K562 (cell line): ENCODE results near the gene EIF4G2. TPM values are rescaled to one million over a fixed set of nuclear protein-coding genes. Genes with fewer than 3 reads are reported as not detected.

Experiments
- EHMT2 ChIP-seq: fragments of 450-650 bp; IDR thresholded peaks from 2 replicates; pipeline ENCODE4 v1.6.1; 2018; ENCODE audit warnings: antibody characterized with exemption
- GABPB2 ChIP-seq: fragments of 250-450 bp; sonication (Bioruptor Pico); conservative IDR thresholded peaks from 2 replicates; pipeline ENCODE4 v1.5.1; 2021; ENCODE audit warnings: mild to moderate bottlenecking
- GTF2A2 ChIP-seq: IDR thresholded peaks from 2 replicates; pipeline ENCODE4 v1.6.1; 2016; ENCODE audit warnings: mild to moderate bottlenecking, missing genetic modification characterization, missing compliant biosample characterization
- POLR2H ChIP-seq: IDR thresholded peaks from 2 replicates; pipeline ENCODE4 v1.6.1; 2016; ENCODE audit warnings: missing genetic modification characterization, low read depth, mild to moderate bottlenecking, control low read depth, missing compliant biosample characterization, moderate library complexity
- SMAD4 ChIP-seq: fragments of 250-450 bp; sonication (Bioruptor Pico); conservative IDR thresholded peaks from 2 replicates; pipeline ENCODE4 v1.8.0; 2021; ENCODE audit warnings: inconsistent platforms, mild to moderate bottlenecking, moderate library complexity
- SMARCA4 ChIP-seq: fragments of 450-650 bp; IDR thresholded peaks from 2 replicates; pipeline ENCODE4 v1.6.1; 2016
- SRSF1 ChIP-seq: fragments of 200-400 bp; formaldehyde crosslinking; IDR thresholded peaks from 2 replicates; pipeline ENCODE4 v1.6.1; 2017; ENCODE audit warnings: mild to moderate bottlenecking, low read depth, low read length, moderate library complexity
- XRCC5 ChIP-seq: fragments of 200-400 bp; formaldehyde crosslinking; IDR thresholded peaks from 2 replicates; pipeline ENCODE4 v1.6.1; 2017; ENCODE audit warnings: low read depth, mild to moderate bottlenecking, low read length
- ZNF77 ChIP-seq: fragments of 250-450 bp; sonication (Bioruptor Pico); IDR thresholded peaks from 2 replicates; pipeline ENCODE4 v1.5.0; 2020
- polyA plus RNA-seq, 8 experiments: library from polyadenylated mRNA; depleted of rRNA in 4 of 8; stranded (reverse) in 5 of 8; unstranded in 3 of 8; fragments of >200 nt; fragmentation: Nextera tagmentation in 2 of 8; fragmentation: Illumina TruSeq in 1 of 8; extraction: Ambion mirVana in 2 of 8; extraction: Trizol in 1 of 8; gene quantifications; 2 replicates each; pipeline versions ENCODE4 v1.2.1 to v1.2.3, GENCODE V29; 2011 to 2014; ENCODE audit warnings: inconsistent platforms in 1 of 8, missing spikeins in 1 of 8
- total RNA-seq, 7 experiments: library from RNA; depleted of rRNA in 6 of 7; stranded (reverse); fragments of >200 nt in 6 of 7; fragmentation: Illumina TruSeq in 2 of 7; extraction: Trizol in 2 of 7; gene quantifications; 2 replicates each; pipeline versions ENCODE4 v1.2.1 to v1.2.3, GENCODE V29; 2011 to 2021; ENCODE audit warnings: low replicate concordance in 1 of 7
- TF ChIP-seq, protein P1 (sequence below): fragments of 200-600 bp; sonication (generic); IDR thresholded peaks from one replicate; pipeline ENCODE4 v1.6.1; 2012; ENCODE audit warnings: mild to moderate bottlenecking, low read depth, low read length, inconsistent platforms
- TF ChIP-seq, protein P2 (sequence below): fragments of 250-450 bp; sonication (Bioruptor Pico); IDR thresholded peaks from 2 replicates; pipeline ENCODE4 v1.5.0; 2021
- TF ChIP-seq, protein P3 (sequence below): fragments of 250-450 bp; sonication (Bioruptor Pico); IDR thresholded peaks from 2 replicates; pipeline ENCODE4 v1.8.0; 2021; ENCODE audit warnings: moderate library complexity, mild to moderate bottlenecking, inconsistent platforms
- TF ChIP-seq, protein P4 (sequence below): fragments of 450-650 bp; formaldehyde crosslinking; IDR thresholded peaks from 2 replicates; pipeline ENCODE4 v1.4.0; 2020; ENCODE audit warnings: mild to moderate bottlenecking, moderate library complexity

The EIF4G2 gene
- total and polyA plus RNA-seq, 9 of the 15 experiments (the other 6 are each of a cell fraction or from before 2014, with no cell fraction given), result 206 to 790 (median 646) TPM

DNA sequence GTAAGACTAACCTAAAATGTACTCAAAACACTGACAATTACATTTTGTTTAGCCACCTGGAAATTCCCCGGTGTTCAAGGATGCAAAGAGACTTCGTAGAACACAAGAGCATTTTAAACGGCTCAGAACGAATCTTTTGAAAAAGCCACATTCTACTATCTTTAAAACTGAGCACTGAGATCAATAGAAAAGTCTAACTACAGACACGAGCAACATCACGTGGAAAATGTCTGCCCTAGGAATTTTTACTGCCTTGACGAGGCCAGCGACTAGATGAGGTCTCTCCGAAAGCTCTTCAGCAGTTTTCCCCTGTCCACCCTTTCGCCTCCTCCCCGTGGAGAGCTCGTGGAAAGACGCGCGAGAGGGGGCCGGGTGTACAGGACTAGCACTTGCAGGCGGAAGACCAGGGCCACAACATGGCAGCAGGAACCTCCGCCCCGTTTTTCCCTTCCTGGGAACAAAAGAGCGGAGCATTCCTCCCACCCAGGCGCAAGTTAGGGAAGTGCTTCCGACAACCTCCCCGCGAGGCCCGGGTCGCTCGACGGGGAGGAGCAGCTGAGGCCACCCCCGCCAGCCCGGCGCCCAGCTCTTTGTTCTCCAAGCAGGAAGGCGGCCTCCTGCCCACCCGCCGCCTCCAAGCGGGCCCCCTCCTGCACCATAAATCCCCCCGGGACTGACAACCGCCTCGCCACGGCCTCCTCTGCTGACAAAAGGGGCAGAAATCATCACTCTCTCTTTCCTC lies 1.1 kb downstream of the EIF4G2 start (continued):
- TF ChIP-seq, protein P1, sequence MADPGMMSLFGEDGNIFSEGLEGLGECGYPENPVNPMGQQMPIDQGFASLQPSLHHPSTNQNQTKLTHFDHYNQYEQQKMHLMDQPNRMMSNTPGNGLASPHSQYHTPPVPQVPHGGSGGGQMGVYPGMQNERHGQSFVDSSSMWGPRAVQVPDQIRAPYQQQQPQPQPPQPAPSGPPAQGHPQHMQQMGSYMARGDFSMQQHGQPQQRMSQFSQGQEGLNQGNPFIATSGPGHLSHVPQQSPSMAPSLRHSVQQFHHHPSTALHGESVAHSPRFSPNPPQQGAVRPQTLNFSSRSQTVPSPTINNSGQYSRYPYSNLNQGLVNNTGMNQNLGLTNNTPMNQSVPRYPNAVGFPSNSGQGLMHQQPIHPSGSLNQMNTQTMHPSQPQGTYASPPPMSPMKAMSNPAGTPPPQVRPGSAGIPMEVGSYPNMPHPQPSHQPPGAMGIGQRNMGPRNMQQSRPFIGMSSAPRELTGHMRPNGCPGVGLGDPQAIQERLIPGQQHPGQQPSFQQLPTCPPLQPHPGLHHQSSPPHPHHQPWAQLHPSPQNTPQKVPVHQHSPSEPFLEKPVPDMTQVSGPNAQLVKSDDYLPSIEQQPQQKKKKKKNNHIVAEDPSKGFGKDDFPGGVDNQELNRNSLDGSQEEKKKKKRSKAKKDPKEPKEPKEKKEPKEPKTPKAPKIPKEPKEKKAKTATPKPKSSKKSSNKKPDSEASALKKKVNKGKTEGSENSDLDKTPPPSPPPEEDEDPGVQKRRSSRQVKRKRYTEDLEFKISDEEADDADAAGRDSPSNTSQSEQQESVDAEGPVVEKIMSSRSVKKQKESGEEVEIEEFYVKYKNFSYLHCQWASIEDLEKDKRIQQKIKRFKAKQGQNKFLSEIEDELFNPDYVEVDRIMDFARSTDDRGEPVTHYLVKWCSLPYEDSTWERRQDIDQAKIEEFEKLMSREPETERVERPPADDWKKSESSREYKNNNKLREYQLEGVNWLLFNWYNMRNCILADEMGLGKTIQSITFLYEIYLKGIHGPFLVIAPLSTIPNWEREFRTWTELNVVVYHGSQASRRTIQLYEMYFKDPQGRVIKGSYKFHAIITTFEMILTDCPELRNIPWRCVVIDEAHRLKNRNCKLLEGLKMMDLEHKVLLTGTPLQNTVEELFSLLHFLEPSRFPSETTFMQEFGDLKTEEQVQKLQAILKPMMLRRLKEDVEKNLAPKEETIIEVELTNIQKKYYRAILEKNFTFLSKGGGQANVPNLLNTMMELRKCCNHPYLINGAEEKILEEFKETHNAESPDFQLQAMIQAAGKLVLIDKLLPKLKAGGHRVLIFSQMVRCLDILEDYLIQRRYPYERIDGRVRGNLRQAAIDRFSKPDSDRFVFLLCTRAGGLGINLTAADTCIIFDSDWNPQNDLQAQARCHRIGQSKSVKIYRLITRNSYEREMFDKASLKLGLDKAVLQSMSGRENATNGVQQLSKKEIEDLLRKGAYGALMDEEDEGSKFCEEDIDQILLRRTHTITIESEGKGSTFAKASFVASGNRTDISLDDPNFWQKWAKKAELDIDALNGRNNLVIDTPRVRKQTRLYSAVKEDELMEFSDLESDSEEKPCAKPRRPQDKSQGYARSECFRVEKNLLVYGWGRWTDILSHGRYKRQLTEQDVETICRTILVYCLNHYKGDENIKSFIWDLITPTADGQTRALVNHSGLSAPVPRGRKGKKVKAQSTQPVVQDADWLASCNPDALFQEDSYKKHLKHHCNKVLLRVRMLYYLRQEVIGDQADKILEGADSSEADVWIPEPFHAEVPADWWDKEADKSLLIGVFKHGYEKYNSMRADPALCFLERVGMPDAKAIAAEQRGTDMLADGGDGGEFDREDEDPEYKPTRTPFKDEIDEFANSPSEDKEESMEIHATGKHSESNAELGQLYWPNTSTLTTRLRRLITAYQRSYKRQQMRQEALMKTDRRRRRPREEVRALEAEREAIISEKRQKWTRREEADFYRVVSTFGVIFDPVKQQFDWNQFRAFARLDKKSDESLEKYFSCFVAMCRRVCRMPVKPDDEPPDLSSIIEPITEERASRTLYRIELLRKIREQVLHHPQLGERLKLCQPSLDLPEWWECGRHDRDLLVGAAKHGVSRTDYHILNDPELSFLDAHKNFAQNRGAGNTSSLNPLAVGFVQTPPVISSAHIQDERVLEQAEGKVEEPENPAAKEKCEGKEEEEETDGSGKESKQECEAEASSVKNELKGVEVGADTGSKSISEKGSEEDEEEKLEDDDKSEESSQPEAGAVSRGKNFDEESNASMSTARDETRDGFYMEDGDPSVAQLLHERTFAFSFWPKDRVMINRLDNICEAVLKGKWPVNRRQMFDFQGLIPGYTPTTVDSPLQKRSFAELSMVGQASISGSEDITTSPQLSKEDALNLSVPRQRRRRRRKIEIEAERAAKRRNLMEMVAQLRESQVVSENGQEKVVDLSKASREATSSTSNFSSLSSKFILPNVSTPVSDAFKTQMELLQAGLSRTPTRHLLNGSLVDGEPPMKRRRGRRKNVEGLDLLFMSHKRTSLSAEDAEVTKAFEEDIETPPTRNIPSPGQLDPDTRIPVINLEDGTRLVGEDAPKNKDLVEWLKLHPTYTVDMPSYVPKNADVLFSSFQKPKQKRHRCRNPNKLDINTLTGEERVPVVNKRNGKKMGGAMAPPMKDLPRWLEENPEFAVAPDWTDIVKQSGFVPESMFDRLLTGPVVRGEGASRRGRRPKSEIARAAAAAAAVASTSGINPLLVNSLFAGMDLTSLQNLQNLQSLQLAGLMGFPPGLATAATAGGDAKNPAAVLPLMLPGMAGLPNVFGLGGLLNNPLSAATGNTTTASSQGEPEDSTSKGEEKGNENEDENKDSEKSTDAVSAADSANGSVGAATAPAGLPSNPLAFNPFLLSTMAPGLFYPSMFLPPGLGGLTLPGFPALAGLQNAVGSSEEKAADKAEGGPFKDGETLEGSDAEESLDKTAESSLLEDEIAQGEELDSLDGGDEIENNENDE, result no peak
- no peak for TF ChIP-seq EHMT2
- no peak for TF ChIP-seq SMAD4
- no peak for TF ChIP-seq SRSF1
- TF ChIP-seq GABPB2, result no peak
- TF ChIP-seq XRCC5, result no peak
- no peak for TF ChIP-seq SMARCA4
- TF ChIP-seq POLR2H (tag), result peak; percentile 1; the same call in 1 of the 2 replicates
- TF ChIP-seq, protein P2, sequence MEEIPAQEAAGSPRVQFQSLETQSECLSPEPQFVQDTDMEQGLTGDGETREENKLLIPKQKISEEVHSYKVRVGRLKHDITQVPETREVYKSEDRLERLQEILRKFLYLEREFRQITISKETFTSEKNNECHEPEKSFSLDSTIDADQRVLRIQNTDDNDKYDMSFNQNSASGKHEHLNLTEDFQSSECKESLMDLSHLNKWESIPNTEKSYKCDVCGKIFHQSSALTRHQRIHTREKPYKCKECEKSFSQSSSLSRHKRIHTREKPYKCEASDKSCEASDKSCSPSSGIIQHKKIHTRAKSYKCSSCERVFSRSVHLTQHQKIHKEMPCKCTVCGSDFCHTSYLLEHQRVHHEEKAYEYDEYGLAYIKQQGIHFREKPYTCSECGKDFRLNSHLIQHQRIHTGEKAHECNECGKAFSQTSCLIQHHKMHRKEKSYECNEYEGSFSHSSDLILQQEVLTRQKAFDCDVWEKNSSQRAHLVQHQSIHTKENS (CRISPR knock-in tag), result no peak
- TF ChIP-seq GTF2A2 (tag), result no peak
- TF ChIP-seq, protein P3, sequence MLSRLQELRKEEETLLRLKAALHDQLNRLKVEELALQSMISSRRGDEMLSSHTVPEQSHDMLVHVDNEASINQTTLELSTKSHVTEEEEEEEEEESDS (CRISPR knock-in tag), result no peak
- TF ChIP-seq ZNF77 (CRISPR knock-in tag), result no peak
- TF ChIP-seq, protein P4, sequence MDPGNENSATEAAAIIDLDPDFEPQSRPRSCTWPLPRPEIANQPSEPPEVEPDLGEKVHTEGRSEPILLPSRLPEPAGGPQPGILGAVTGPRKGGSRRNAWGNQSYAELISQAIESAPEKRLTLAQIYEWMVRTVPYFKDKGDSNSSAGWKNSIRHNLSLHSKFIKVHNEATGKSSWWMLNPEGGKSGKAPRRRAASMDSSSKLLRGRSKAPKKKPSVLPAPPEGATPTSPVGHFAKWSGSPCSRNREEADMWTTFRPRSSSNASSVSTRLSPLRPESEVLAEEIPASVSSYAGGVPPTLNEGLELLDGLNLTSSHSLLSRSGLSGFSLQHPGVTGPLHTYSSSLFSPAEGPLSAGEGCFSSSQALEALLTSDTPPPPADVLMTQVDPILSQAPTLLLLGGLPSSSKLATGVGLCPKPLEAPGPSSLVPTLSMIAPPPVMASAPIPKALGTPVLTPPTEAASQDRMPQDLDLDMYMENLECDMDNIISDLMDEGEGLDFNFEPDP (CRISPR knock-in tag), result no peak
